ENCODE results near the gene MSANTD1.

The MSANTD1 gene

GRCh38 chr4:3250438-3250955 is 1.5 kb downstream of the MSANTD1 start:
- DNase-seq = no peak

- DNase-seq = no peak
These were observed 2.2 kb downstream of the MSANTD1 start for GRCh38 chr4:3250956-3251690.

GRCh38 chr4:3251691-3252479 is 2.9 kb downstream of the MSANTD1 start:
- DNase-seq = no peak

GRCh38 chr4:3252480-3252828 is 3.5 kb downstream of the MSANTD1 start:
- no peak for DNase-seq

- no peak for DNase-seq
These were observed 4.1 kb downstream of the MSANTD1 start for GRCh38 chr4:3252831-3253641.

- no peak for DNase-seq
These were observed 4.8 kb downstream of the MSANTD1 start for GRCh38 chr4:3253808-3254207.

- no peak for DNase-seq
These were observed 5.6 kb downstream of the MSANTD1 start for GRCh38 chr4:3254302-3255131.

GRCh38 chr4:3255611-3256186 is 6.7 kb downstream of the MSANTD1 start:
- DNase-seq = no peak

- DNase-seq = no peak
These were observed 7.5 kb downstream of the MSANTD1 start for GRCh38 chr4:3256230-3257102.

- no peak for DNase-seq
These were observed 8.2 kb downstream of the MSANTD1 start for GRCh38 chr4:3257103-3257555.

- no peak for DNase-seq
These were observed 8.9 kb downstream of the MSANTD1 start for GRCh38 chr4:3257556-3258482.

- DNase-seq = no peak
These were observed 12.7 kb downstream of the MSANTD1 start for GRCh38 chr4:3261411-3262207.

- no peak for DNase-seq
These were observed 13.5 kb downstream of the MSANTD1 start for GRCh38 chr4:3262208-3263052.

- DNase-seq = no peak
These were observed 14.3 kb downstream of the MSANTD1 start for GRCh38 chr4:3263053-3263875.

GRCh38 chr4:3263876-3264193 is 14.9 kb downstream of the MSANTD1 start:
- DNase-seq = no peak

GRCh38 chr4:3266076-3266475 is 17.1 kb downstream of the MSANTD1 start:
- no peak for DNase-seq
